Measurements from ENCODE around the gene NEDD8. TPM values are rescaled to one million over a fixed set of nuclear protein-coding genes. Genes with fewer than 3 reads are reported as not detected.

The NEDD8 gene
- total and polyA plus RNA-seq, 9 donors: 69.7 to 301 (median 134) TPM

- no peak for DNase-seq
- Histone ChIP-seq H3K36me3 (no peaks in the 10 kb centered on the region), H3K9me3 (no peaks in the 10 kb centered on the region), H3K4me1 (ENCODE audit: insufficient read depth) (peaks cover 4% of the 10 kb centered on the region), H3K27me3 (no peaks in the 10 kb centered on the region), H3K4me3 (no peak overlapping the region), H3K27ac (no peak overlapping the region)
- intact Hi-C loops (cut with DNase I): no loop called here
- TF ChIP-seq CTCF (IDR thresholded peaks at IDR 0.05) (no peak), EP300 (IDR thresholded peaks at IDR 0.05) (no peak), POLR2A (IDR thresholded peaks at IDR 0.05) (no peak)
- 86 to 94% (median 92%) methylated on average over 2 of the region's 2 CpGs for whole genome bisulfite sequencing, 3 donors
Observed at GRCh38 chr14:24197056-24197450, 35.1 kb downstream of the NEDD8 start.

GRCh38 chr14:24196071-24197055 lies 35.8 kb downstream of the NEDD8 start:
- WGBS, 3 donors: 32 to 35% (median 32%) methylated on average over 33 of the region's 33 CpGs
- Histone ChIP-seq H3K4me3 (peak overlapping the region; percentile 97), H3K27me3 (no peaks in the 10 kb centered on the region), H3K4me1 (ENCODE audit: insufficient read depth) (peaks cover 4% of the 10 kb centered on the region), H3K27ac (peak overlapping the region; percentile 80 to 99), H3K9me3 (no peaks in the 10 kb centered on the region), H3K36me3 (no peaks in the 10 kb centered on the region)
- intact Hi-C loops (cut with DNase I): no loop called here
- TF ChIP-seq POLR2A (IDR thresholded peaks at IDR 0.05): no peak
- TF ChIP-seq CTCF (IDR thresholded peaks at IDR 0.05): no peak
- no peak for TF ChIP-seq EP300 (IDR thresholded peaks at IDR 0.05)
- DNase-seq: peak in 1 of 5 donors; percentile 36

- peaks cover 4% of the 10 kb centered on the region for H3K4me1 ChIP-seq (ENCODE audit: insufficient read depth)
- intact Hi-C loops (cut with DNase I): no loop called here
- H3K27ac ChIP-seq: peak within 1 kb of the TSS; percentile 80 to 99
- TF ChIP-seq CTCF (IDR thresholded peaks at IDR 0.05) (peak in 1 of 3 donors; percentile 10), POLR2A (IDR thresholded peaks at IDR 0.05) (peak; percentile 69), EP300 (IDR thresholded peaks at IDR 0.05) (no peak)
- DNase-seq: peak; percentile 86 to 94 (median 89)
- H3K36me3 ChIP-seq: no peaks in the 10 kb centered on the region
- no peaks in the 10 kb centered on the region for H3K9me3 ChIP-seq
- 0 to 1% (median 1%) methylated on average over 51 to 89 of the region's 89 CpGs for WGBS, 3 donors
- peak within 1 kb of the TSS; percentile 97 for H3K4me3 ChIP-seq
- no peaks in the 10 kb centered on the region for H3K27me3 ChIP-seq
Observed at GRCh38 chr14:24195186-24196070, 36.7 kb downstream of the NEDD8 start, which contains the start of gene TM9SF1. Gene TM9SF1, minus strand, starts transcription at chr14:24195441. Its CDS starts 422 bp downstream, at chr14:24195019.

GRCh38 chr14:24194873-24195185 lies 37.3 kb downstream of the NEDD8 start:
- Histone ChIP-seq H3K4me3 (peak overlapping the region; percentile 97), H3K36me3 (no peaks in the 10 kb centered on the region), H3K27me3 (no peaks in the 10 kb centered on the region), H3K27ac (peak overlapping the region; percentile 80 to 99), H3K4me1 (ENCODE audit: insufficient read depth) (peaks cover 4% of the 10 kb centered on the region), H3K9me3 (no peaks in the 10 kb centered on the region)
- intact Hi-C loops (cut with DNase I): no loop called here
- 41 to 51% (median 45%) methylated on average over 8 of the region's 8 CpGs for WGBS, 3 donors
- no peak for DNase-seq
- no peak for TF ChIP-seq CTCF (IDR thresholded peaks at IDR 0.05)
- TF ChIP-seq EP300 (IDR thresholded peaks at IDR 0.05): no peak
- no peak for TF ChIP-seq POLR2A (IDR thresholded peaks at IDR 0.05)
